ENCODE measurements around the gene CACNA1H.

DNA sequence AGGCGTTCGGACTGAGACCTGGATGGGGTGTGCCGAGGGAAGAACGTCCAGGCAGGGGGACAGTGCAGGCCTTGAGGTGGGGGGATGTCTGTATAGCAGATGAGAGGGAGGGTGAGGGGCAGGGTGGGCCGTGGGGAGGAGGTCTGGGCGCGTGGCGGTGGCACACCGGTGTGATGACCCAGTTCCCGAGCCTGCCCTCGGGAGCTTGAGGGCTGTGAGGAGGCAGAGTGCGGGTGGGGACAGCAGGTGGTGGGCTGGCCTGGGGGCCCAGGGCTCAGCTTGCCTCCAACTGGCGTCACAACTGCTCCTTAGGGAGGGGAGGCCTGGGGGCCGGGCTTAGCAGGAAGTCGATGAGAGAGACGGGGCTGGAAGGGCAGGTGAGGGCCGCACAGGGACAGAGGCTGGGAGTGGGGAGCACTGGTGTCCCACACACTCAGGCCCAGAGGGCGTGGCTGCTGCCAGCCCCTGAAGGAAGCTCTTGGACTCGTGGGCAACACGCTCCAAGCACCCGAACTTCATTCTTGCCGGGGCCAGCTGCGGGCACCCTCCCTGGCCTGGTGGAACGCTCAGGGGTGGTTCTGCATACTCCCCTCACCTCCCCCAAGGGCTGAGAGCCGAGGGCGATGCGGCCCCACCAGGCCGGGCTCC lies 6.5 kb downstream of the CACNA1H start:
- no peak for TF ChIP-seq TCF7L2 (IDR thresholded peaks at IDR 0.05; ENCODE audit: low read depth, low read length)
- TF ChIP-seq, protein P1, sequence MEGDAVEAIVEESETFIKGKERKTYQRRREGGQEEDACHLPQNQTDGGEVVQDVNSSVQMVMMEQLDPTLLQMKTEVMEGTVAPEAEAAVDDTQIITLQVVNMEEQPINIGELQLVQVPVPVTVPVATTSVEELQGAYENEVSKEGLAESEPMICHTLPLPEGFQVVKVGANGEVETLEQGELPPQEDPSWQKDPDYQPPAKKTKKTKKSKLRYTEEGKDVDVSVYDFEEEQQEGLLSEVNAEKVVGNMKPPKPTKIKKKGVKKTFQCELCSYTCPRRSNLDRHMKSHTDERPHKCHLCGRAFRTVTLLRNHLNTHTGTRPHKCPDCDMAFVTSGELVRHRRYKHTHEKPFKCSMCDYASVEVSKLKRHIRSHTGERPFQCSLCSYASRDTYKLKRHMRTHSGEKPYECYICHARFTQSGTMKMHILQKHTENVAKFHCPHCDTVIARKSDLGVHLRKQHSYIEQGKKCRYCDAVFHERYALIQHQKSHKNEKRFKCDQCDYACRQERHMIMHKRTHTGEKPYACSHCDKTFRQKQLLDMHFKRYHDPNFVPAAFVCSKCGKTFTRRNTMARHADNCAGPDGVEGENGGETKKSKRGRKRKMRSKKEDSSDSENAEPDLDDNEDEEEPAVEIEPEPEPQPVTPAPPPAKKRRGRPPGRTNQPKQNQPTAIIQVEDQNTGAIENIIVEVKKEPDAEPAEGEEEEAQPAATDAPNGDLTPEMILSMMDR (IDR thresholded peaks at IDR 0.05) = no peak
